HL-60 (cell line): ENCODE measurements around the gene ACAD11.
A peak's percentile ranks its signal among the peaks of the same experiment; 100 is the strongest.

ENCODE experiments used
- DNase-seq, 2 experiments: peaks; one replicate each; pipeline ENCODE4 v3.0.0-alpha.2; 2010 to 2020; ENCODE audit warnings: low read depth in 1 of 2, low spot score in 1 of 2
- H3K27ac ChIP-seq: fragments of 250-450 bp; sonication (Bioruptor Pico); replicated peaks from 2 replicates; pipeline ENCODE4 v1.5.1; 2020; ENCODE audit warnings: mild to moderate bottlenecking, moderate library complexity
- H3K27me3 ChIP-seq: fragments of 250-450 bp; sonication (Bioruptor Pico); 2 replicates; pipeline ENCODE4 v1.5.1; 2021; ENCODE audit warnings: mild to moderate bottlenecking, moderate library complexity; ENCODE audit not compliant: insufficient read depth, poor library complexity, severe bottlenecking
- H3K4me3 ChIP-seq: replicated peaks from 2 replicates; pipeline ENCODE4 v1.5.1; 2011; ENCODE audit warnings: mild to moderate bottlenecking, control low read depth, low read length; ENCODE audit not compliant: insufficient read depth
- GABPA ChIP-seq: IDR thresholded peaks from 2 replicates; pipeline ENCODE4 v1.6.1; 2012; ENCODE audit warnings: low read depth
- POLR2AphosphoS5 ChIP-seq: IDR thresholded peaks from 2 replicates; pipeline ENCODE4 v1.6.1; 2012; ENCODE audit warnings: low read depth
- SPI1 ChIP-seq: IDR thresholded peaks from 2 replicates; pipeline ENCODE4 v1.6.1; 2012; ENCODE audit warnings: low read depth, mild to moderate bottlenecking, borderline replicate concordance
- TF ChIP-seq, protein P1 (sequence below): IDR thresholded peaks from one replicate; pipeline ENCODE4 v1.5.1; 2011; ENCODE audit warnings: low read length, control low read depth, inconsistent platforms; ENCODE audit not compliant: insufficient read depth
- TF ChIP-seq, protein P2 (sequence below): IDR thresholded peaks from 2 replicates; pipeline ENCODE4 v1.6.1; 2012; ENCODE audit warnings: low read depth; ENCODE audit not compliant: insufficient replicate concordance

The ACAD11 gene

DNA sequence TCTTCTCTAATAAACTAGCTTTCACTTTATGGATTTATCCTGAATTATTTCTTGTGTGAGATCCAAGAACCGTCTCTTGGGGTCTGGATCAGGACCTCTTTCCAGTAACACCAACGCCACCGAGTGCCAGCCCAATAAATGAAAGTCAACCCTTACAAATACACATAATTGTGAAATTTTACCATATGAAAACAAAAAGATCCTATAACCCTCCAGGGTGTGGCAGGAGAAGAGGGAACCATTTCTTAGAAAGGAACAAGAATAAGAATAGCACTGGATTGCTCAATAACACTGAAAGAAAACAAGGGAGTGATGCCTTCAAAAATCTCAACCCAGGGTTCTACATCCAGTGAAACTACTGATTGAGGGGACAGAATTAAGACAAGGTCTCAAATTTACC is 114.1 kb downstream of the ACAD11 start:
- Histone ChIP-seq H3K27me3 (no peaks in the 10 kb centered on the region), H3K27ac (no peak overlapping the region), H3K4me3 (no peak overlapping the region)
- DNase-seq = peak in 1 of 2 experiments; percentile 20
- TF ChIP-seq SPI1 = no peak
- no peak for TF ChIP-seq POLR2AphosphoS5
- TF ChIP-seq, protein P1, sequence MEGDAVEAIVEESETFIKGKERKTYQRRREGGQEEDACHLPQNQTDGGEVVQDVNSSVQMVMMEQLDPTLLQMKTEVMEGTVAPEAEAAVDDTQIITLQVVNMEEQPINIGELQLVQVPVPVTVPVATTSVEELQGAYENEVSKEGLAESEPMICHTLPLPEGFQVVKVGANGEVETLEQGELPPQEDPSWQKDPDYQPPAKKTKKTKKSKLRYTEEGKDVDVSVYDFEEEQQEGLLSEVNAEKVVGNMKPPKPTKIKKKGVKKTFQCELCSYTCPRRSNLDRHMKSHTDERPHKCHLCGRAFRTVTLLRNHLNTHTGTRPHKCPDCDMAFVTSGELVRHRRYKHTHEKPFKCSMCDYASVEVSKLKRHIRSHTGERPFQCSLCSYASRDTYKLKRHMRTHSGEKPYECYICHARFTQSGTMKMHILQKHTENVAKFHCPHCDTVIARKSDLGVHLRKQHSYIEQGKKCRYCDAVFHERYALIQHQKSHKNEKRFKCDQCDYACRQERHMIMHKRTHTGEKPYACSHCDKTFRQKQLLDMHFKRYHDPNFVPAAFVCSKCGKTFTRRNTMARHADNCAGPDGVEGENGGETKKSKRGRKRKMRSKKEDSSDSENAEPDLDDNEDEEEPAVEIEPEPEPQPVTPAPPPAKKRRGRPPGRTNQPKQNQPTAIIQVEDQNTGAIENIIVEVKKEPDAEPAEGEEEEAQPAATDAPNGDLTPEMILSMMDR = no peak
- no peak for TF ChIP-seq GABPA
- TF ChIP-seq, protein P2, sequence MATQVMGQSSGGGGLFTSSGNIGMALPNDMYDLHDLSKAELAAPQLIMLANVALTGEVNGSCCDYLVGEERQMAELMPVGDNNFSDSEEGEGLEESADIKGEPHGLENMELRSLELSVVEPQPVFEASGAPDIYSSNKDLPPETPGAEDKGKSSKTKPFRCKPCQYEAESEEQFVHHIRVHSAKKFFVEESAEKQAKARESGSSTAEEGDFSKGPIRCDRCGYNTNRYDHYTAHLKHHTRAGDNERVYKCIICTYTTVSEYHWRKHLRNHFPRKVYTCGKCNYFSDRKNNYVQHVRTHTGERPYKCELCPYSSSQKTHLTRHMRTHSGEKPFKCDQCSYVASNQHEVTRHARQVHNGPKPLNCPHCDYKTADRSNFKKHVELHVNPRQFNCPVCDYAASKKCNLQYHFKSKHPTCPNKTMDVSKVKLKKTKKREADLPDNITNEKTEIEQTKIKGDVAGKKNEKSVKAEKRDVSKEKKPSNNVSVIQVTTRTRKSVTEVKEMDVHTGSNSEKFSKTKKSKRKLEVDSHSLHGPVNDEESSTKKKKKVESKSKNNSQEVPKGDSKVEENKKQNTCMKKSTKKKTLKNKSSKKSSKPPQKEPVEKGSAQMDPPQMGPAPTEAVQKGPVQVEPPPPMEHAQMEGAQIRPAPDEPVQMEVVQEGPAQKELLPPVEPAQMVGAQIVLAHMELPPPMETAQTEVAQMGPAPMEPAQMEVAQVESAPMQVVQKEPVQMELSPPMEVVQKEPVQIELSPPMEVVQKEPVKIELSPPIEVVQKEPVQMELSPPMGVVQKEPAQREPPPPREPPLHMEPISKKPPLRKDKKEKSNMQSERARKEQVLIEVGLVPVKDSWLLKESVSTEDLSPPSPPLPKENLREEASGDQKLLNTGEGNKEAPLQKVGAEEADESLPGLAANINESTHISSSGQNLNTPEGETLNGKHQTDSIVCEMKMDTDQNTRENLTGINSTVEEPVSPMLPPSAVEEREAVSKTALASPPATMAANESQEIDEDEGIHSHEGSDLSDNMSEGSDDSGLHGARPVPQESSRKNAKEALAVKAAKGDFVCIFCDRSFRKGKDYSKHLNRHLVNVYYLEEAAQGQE = no peak

DNA sequence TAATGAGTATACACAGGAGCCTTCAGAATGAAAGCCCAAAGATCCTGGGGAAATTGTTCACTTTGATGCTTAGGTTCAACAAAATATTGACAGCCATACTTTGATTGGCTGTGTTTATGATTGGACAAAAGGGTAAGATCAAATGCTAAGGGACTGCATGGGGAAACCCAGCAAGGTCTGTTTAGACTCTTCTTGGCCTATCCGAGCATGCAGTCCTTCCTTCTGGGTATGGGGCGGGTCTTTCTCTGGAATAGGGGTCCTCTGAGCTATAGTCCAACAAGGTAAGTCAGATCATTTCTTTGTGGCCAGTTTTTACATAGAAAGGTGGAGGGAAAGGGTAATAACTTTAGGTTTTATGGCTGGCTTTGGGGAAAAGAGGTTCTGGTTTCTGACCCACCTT is 115.5 kb downstream of the ACAD11 start:
- Histone ChIP-seq H3K27me3 (no peaks in the 10 kb centered on the region), H3K27ac (no peak overlapping the region), H3K4me3 (no peak overlapping the region)
- TF ChIP-seq, protein P2 = no peak
- TF ChIP-seq POLR2AphosphoS5 = no peak
- no peak for TF ChIP-seq SPI1
- TF ChIP-seq, protein P1 = no peak
- no peak for TF ChIP-seq GABPA
- DNase-seq = no peak

DNA sequence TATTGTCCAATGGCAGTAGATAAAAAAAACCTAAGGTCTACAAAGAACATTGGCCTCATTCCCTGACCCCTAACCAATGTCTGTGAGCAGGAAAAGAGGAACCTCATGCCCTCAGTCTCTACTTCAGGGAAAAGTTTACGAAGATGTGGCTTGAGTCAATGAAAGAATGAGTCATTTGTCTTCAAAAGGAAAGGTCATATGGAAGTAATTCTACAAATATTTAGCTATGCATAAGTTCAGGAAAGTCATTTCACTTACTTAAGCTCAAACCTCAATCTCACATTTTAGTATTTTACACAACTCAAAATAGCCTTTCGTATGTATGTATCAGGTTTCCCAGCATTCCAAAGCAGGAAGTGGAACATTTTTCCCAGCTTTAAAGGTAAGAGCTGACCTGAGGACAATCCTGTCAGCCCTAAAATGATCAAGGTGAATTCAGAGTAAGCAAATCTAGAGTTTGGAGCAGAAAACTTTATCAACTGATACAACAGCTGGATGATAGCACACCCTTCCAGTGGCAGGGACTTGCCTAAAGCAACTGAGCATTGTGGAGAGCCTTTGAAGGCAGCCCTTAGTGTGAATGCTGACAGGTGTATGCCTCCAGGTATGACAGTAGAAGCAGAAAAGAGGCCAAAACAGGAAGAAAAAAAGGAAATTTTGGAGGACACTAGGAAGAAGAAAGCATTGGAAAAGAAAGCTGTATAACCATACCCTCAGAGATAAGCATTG is 116.4 kb downstream of the ACAD11 start:
- Histone ChIP-seq H3K27me3 (no peaks in the 10 kb centered on the region), H3K27ac (peak overlapping the region; percentile 38), H3K4me3 (no peak overlapping the region)
- DNase-seq = peak; percentile 28 to 58
- TF ChIP-seq, protein P1 = no peak
- peak; percentile 76; the same call in 1 of the 2 replicates for TF ChIP-seq SPI1

DNA sequence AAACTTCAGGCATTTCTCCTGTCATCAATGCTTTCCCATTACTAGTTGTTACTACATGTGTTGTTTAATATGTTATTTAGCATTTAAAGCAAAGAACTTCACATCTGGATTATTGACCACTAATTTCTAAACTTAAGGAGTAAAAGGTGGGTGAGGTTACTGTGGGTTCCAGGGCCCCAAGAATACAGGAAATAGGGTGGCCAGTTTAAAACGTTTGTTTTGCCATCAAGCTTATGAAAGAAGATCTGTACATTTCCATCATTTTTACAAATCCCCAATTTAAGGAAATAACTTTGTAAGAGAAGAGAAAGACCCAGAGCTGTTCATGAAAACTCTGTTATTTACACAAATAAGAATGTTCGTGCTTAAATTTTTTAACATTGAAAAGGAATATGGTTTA is 117.0 kb downstream of the ACAD11 start:
- DNase-seq = peak in 1 of 2 experiments; percentile 23
- TF ChIP-seq GABPA = no peak
- TF ChIP-seq, protein P2 = no peak
- TF ChIP-seq, protein P1 = no peak
- no peak for TF ChIP-seq POLR2AphosphoS5
- TF ChIP-seq SPI1 = no peak
- Histone ChIP-seq H3K27ac (peak overlapping the region; percentile 38), H3K27me3 (no peaks in the 10 kb centered on the region), H3K4me3 (no peak overlapping the region)
